Measurements from ENCODE around the gene CDH23.

CDH23 gene

DNA sequence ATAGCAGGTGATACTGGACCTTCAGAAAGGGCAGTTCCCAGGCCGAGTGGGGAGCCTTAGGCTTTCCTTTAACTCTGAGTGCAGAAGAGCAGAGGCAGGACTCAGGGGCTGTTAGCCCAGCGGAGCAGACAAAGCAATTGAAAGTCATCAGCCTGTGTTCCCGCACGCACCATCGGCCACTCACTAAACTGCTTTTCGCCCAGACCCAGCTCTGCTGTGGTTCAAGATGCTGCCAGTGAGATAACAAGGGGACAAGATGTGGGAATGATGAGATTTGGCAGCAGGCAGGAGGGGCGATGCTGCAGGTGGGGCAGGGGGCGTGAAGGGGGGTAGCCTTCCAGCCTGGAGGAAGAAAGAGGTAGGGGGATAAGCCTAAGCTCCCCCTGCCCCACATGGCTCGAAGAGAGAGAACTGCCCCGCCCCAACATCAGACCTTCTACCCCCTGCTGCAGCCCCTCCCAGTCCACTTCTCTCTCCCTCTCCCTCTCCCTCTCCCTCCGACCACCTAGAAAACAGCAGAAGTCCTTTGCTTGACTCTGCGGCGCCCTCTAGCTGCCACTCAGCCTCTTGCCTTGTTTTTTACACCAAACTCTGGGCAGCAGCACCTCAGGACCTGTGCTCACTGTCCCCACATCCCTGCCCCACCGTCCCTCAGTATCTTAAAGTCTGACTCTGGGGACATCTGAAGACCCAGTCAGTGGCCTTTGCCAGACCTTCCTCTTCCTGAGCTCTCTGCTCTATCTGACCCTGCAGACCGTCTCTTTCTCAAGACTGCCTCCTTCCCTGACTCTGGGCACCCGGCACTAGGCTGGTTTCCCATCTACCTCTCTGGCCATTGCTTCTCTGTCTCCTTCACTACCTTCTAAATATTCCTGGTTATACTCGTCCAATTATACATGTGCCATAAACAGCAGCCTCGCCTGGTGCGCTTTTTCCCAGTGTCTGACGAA, 212.4 kb downstream of the CDH23 start:
- no peak overlapping the region for H3K4me3 ChIP-seq (ENCODE audit: low read length)
- no peaks in the 10 kb centered on the region for H3K27me3 ChIP-seq (ENCODE audit: control insufficient read depth, insufficient read depth, low read length)
- no peak overlapping the region for H3K9ac ChIP-seq (ENCODE audit: low read length)

DNA sequence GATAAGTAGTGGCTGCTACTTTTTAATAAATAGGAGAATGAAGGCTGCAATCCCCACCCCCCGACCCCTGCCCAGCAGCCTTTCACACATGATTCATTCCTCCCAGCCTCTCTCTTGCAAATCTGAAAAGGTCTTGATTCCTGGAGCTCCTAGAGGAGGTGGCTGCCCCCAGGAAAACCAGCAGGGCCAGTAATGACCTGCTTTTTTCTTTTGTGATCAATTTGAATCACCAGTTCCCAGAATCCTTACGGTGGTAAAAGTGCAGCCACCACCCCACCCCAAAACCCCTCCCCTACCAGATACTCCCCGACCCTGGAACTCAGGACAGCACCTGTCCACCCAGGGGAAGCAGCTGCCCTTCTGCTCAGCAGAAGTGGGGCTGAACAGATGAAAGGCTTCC, 213.9 kb downstream of the CDH23 start:
- H3K36me3 ChIP-seq (ENCODE audit: control insufficient read depth, insufficient read depth, low read length) = no peaks in the 10 kb centered on the region
- no peaks in the 10 kb centered on the region for H3K27me3 ChIP-seq (ENCODE audit: control insufficient read depth, insufficient read depth, low read length)
- H3K4me1 ChIP-seq (ENCODE audit: control insufficient read depth, insufficient read depth, low read length) = no peaks in the 10 kb centered on the region
- H3K27ac ChIP-seq (ENCODE audit: low read depth, low read length) = no peak overlapping the region
- no peak overlapping the region for H3K9ac ChIP-seq (ENCODE audit: low read length)
- H3K4me3 ChIP-seq (ENCODE audit: low read length) = no peak overlapping the region

More for the DNA sequence above, 212.4 kb downstream of the CDH23 start:
- H3K27ac ChIP-seq (ENCODE audit: low read depth, low read length) = no peak overlapping the region
- no peaks in the 10 kb centered on the region for H3K4me1 ChIP-seq (ENCODE audit: control insufficient read depth, insufficient read depth, low read length)
- no peaks in the 10 kb centered on the region for H3K36me3 ChIP-seq (ENCODE audit: control insufficient read depth, insufficient read depth, low read length)

DNA sequence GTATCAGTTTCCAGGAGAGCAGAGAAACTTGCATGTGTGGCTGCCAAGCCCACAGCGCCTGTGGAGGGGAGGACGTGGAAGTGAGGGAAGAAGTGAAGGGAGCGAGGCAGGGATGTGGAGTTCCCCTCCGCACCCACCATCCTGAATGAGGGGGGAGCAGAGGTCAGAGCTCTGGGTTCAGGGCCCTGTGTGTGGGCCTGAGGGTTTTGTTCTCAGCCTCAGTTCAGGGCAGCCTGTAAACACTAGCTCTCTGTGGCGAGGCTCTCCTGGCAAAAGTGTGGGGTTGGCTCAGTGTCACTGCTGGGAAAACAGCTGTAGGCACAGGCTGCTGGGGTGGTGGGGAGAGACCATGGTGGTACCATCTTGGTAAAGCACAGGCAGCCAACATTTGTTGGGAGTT, 214.4 kb downstream of the CDH23 start:
- H3K4me1 ChIP-seq (ENCODE audit: control insufficient read depth, insufficient read depth, low read length) = no peaks in the 10 kb centered on the region
- no peak overlapping the region for H3K27ac ChIP-seq (ENCODE audit: low read depth, low read length)
- no peak overlapping the region for H3K9ac ChIP-seq (ENCODE audit: low read length)

DNA sequence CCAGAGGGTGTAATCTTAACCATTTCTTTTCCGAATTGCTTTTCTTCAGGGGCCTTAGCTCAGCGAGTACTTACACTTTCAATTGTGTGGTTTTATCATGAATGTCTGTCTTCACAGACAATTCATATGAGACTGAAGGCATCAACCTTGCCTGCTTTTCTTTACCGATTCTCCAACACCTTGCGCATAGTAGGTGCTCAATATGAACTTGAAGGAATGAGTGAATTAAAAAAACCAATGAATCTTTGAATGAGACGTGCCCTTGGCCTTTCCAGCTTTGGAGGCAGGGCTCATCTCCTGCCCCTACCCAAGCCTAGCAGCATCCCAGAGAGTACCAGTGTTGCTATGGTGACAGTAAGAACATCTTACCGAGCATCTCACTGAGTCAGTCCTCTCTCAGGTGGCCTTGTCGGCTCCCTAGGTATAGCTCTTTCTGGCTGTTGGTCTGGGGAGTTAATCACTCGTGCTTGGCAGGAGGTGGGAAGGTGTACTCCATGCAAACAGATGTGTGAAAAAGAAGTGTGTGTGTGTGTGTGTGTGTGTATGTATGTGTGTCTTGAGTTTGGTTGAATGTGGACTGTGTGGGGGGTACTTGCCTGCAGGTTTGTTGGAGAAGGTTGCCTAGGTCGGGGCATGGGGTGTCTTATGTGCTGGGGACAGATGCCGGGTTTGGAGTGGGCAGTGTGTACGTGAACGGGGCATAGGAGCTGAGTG, 215.1 kb downstream of the CDH23 start:
- no peaks in the 10 kb centered on the region for H3K36me3 ChIP-seq (ENCODE audit: control insufficient read depth, insufficient read depth, low read length)
- H3K27me3 ChIP-seq (ENCODE audit: control insufficient read depth, insufficient read depth, low read length) = no peaks in the 10 kb centered on the region
- no peak overlapping the region for H3K4me3 ChIP-seq (ENCODE audit: low read length)
- no peak overlapping the region for H3K27ac ChIP-seq (ENCODE audit: low read depth, low read length)
- no peaks in the 10 kb centered on the region for H3K4me1 ChIP-seq (ENCODE audit: control insufficient read depth, insufficient read depth, low read length)
- no peak overlapping the region for H3K9ac ChIP-seq (ENCODE audit: low read length)

More for the DNA sequence above, 214.4 kb downstream of the CDH23 start:
- Histone ChIP-seq H3K4me3 (ENCODE audit: low read length) (no peak overlapping the region), H3K27me3 (ENCODE audit: control insufficient read depth, insufficient read depth, low read length) (no peaks in the 10 kb centered on the region), H3K36me3 (ENCODE audit: control insufficient read depth, insufficient read depth, low read length) (no peaks in the 10 kb centered on the region)

DNA sequence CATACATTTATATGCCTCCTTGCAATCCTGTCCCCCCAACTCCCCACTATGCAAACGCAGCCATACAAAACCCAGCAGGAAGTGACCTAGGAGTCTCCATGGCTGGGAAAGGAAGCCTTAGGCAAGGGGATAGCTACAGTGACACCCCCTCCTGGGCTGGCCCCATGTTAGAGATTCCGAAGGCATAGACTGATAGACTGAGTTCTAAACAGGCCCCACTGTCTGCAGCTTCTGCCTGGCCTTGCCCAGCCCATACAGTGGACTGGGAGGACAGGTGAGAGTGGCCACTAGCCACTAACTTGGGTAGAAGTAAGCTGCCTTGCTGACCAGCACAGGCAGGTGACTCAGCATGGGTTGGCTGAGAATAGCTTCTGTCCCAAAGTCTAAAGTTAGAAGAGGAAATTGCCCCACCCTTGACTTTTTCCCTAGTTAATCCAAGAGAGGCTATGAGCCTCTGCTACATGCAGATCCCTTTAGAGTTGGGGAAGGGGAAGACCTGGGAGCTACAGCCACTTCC, 216.6 kb downstream of the CDH23 start:
- no peaks in the 10 kb centered on the region for H3K36me3 ChIP-seq (ENCODE audit: control insufficient read depth, insufficient read depth, low read length)
- H3K4me1 ChIP-seq (ENCODE audit: control insufficient read depth, insufficient read depth, low read length) = no peaks in the 10 kb centered on the region
- H3K27ac ChIP-seq (ENCODE audit: low read depth, low read length) = no peak overlapping the region
- no peak overlapping the region for H3K9ac ChIP-seq (ENCODE audit: low read length)
- H3K27me3 ChIP-seq (ENCODE audit: control insufficient read depth, insufficient read depth, low read length) = no peaks in the 10 kb centered on the region
- H3K4me3 ChIP-seq (ENCODE audit: low read length) = no peak overlapping the region

DNA sequence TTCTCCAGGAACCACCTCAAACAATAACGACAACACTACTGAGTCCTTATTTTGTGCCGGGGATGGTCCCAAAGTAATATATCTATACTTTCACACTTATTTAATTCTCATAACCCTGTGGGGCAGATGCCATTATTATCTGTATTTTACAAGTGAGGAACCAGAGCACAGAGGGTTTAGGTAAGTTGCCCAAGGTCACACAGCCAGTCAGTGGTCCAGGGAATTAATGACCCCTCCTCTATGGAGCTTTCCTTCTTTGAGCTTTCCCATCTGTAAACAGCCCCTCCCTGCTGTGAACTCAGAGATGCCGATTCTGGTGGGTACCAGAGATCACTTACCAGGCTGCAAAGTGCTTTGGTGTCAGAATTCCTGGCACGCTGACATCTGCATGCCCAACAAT, 217.2 kb downstream of the CDH23 start:
- H3K9ac ChIP-seq (ENCODE audit: low read length) = no peak overlapping the region
- no peaks in the 10 kb centered on the region for H3K36me3 ChIP-seq (ENCODE audit: control insufficient read depth, insufficient read depth, low read length)
- H3K4me3 ChIP-seq (ENCODE audit: low read length) = no peak overlapping the region
- H3K4me1 ChIP-seq (ENCODE audit: control insufficient read depth, insufficient read depth, low read length) = no peaks in the 10 kb centered on the region
- no peak overlapping the region for H3K27ac ChIP-seq (ENCODE audit: low read depth, low read length)
- no peaks in the 10 kb centered on the region for H3K27me3 ChIP-seq (ENCODE audit: control insufficient read depth, insufficient read depth, low read length)

DNA sequence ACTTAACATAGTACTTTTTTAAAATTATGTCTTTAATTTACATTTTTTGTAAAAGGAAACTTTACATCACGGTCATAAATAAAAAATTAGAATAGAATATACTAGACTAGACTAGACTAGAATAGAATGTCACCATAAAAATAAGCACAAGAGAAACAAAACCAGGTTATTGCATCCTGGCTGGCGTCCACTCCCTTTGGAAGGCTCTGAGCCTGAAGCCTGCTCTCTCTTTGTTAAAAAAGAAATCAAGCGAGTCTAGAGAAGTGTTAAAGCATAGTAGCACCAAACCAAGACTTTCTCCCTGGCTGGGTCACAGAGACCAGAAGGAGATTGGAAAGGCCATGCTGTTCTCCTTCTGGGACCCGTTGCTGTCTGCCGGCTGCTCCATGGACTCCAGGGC, 218.2 kb downstream of the CDH23 start:
- H3K27me3 ChIP-seq (ENCODE audit: control insufficient read depth, insufficient read depth, low read length) = no peaks in the 10 kb centered on the region
- no peaks in the 10 kb centered on the region for H3K4me1 ChIP-seq (ENCODE audit: control insufficient read depth, insufficient read depth, low read length)
- no peak overlapping the region for H3K9ac ChIP-seq (ENCODE audit: low read length)

DNA sequence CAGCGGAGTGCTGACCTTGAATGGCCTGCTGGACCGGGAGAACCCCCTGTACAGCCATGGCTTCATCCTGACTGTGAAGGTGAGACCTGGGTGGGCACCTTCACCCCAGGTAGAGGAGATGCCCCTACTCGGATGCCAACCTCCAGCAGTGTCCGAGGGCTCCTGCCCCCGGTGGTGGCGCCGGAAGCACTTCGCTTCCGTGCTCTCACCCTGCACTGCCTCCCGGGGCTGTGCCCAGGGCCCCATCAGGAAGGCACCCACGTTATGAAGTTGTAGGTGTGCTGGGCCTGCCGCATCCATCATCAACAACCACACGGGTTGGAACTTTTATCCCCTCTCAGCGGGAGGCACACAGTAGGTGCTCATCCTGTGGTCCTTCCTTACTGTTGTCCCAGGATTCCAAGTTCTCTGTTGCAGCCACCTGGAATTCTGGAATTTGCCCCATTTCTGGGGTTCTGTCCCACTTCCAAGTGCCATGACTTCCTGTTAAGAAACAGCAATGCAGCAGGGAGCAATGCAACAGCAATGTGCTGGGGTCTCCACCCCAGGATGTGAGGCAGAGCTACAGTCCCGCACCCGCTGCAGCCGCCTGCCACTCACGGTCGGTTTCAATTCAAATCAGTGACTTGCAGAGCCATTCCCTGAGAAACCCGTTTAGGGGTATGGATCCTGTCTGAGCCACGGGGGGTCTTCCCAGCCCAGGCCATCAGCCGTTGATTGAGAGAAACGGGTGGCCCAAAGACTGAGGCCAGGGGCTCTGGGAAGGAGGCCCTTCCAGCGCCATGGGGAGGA, 219.0 kb downstream of the CDH23 start:
- H3K27me3 ChIP-seq (ENCODE audit: control insufficient read depth, insufficient read depth, low read length) = no peaks in the 10 kb centered on the region
- no peak overlapping the region for H3K4me3 ChIP-seq (ENCODE audit: low read length)
- no peak overlapping the region for H3K27ac ChIP-seq (ENCODE audit: low read depth, low read length)
- no peaks in the 10 kb centered on the region for H3K36me3 ChIP-seq (ENCODE audit: control insufficient read depth, insufficient read depth, low read length)
- H3K9ac ChIP-seq (ENCODE audit: low read length) = no peak overlapping the region
- H3K4me1 ChIP-seq (ENCODE audit: control insufficient read depth, insufficient read depth, low read length) = no peaks in the 10 kb centered on the region

More for the DNA sequence above, 218.2 kb downstream of the CDH23 start:
- no peak overlapping the region for H3K27ac ChIP-seq (ENCODE audit: low read depth, low read length)
- H3K4me3 ChIP-seq (ENCODE audit: low read length) = no peak overlapping the region
- H3K36me3 ChIP-seq (ENCODE audit: control insufficient read depth, insufficient read depth, low read length) = no peaks in the 10 kb centered on the region

DNA sequence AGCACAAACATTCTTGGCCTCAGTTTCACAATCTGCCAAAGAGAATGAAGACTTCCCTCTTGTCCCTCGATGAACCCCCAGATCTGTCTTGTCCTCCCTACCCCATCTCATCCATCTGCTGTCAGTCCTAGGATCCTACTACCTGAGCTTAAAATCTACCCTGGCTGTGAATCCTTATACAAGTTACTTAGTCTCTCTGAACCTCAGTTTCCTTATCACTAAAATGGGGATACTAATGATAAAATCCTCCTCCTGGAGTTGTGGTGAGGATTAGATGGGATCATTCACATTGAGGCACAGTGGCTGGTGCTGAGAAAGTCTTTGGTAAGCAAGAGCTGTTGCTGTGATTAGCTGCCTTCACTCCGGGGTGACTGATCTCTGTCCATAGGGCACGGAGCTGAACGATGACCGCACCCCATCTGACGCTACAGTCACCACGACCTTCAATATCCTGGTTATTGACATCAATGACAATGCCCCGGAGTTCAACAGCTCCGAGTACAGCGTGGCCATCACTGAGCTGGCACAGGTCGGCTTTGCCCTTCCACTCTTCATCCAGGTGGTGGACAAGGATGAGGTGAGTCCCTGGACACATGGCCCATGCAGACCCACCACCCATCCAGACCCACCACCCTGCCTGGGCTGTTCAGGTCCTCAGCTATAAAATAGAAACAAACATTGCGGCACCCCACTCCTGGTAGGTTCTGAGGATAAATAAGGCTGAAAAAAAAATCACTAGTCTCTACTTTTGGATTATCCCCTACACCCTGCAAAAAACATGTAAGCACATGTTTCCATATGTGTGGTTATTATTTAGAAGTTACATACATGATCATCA, 220.3 kb downstream of the CDH23 start:
- H3K27ac ChIP-seq (ENCODE audit: low read depth, low read length) = no peak overlapping the region
- no peaks in the 10 kb centered on the region for H3K36me3 ChIP-seq (ENCODE audit: control insufficient read depth, insufficient read depth, low read length)
- no peak overlapping the region for H3K9ac ChIP-seq (ENCODE audit: low read length)
- H3K4me1 ChIP-seq (ENCODE audit: control insufficient read depth, insufficient read depth, low read length) = peaks cover 7% of the 10 kb centered on the region
- no peaks in the 10 kb centered on the region for H3K27me3 ChIP-seq (ENCODE audit: control insufficient read depth, insufficient read depth, low read length)
- H3K4me3 ChIP-seq (ENCODE audit: low read length) = no peak overlapping the region

DNA sequence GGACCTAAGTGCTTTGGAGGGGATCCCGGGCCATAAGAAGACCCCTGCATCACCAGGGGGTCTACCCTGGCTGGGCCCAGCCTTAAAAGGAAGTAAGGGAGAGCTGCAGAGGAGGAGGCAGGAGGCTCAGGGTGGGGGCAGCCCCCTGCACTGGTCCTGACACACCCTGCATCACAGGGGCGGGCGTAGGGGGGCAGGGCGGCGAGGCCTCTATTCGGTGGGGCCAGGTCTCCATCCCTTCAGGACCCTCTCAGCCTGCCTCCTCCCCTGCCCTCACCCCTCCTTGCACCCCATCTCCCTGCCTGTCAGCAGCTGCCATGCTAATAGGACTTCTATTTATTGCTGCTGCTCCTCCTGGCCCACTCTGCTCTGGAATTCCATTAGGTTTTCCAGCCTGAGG, 221.5 kb downstream of the CDH23 start:
- H3K9ac ChIP-seq (ENCODE audit: low read length) = no peak overlapping the region
- no peaks in the 10 kb centered on the region for H3K36me3 ChIP-seq (ENCODE audit: control insufficient read depth, insufficient read depth, low read length)
- H3K4me3 ChIP-seq (ENCODE audit: low read length) = no peak overlapping the region
- H3K4me1 ChIP-seq (ENCODE audit: control insufficient read depth, insufficient read depth, low read length) = peaks cover 11% of the 10 kb centered on the region
- no peaks in the 10 kb centered on the region for H3K27me3 ChIP-seq (ENCODE audit: control insufficient read depth, insufficient read depth, low read length)
- no peak overlapping the region for H3K27ac ChIP-seq (ENCODE audit: low read depth, low read length)

DNA sequence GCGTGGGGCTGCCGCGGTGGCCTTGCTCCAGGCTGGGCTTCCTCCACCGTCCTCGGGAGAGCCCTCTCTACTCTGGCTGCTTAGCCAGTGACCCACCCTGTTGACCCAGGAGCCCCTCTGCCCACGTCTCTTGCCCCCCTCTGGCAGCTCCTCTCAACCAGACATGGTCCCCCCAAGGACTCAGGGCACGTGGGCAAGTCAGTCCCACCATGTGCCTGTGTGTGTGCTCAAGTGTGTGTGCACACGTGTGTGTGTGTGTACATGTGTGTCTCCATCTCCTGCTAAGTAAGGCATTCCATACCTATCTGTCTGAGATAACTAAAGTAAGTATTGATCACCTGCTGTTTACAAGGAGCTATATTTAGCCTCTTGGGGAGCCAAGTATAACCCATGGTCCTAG, 221.9 kb downstream of the CDH23 start:
- Histone ChIP-seq H3K36me3 (ENCODE audit: control insufficient read depth, insufficient read depth, low read length) (no peaks in the 10 kb centered on the region), H3K9ac (ENCODE audit: low read length) (no peak overlapping the region), H3K27ac (ENCODE audit: low read depth, low read length) (no peak overlapping the region), H3K27me3 (ENCODE audit: control insufficient read depth, insufficient read depth, low read length) (no peaks in the 10 kb centered on the region), H3K4me1 (ENCODE audit: control insufficient read depth, insufficient read depth, low read length) (peaks cover 11% of the 10 kb centered on the region), H3K4me3 (ENCODE audit: low read length) (no peak overlapping the region)
